NCI-H2227 (cell line): ENCODE results near the gene NOVA2.
A peak's percentile ranks its signal among the peaks of the same experiment; 100 is the strongest.

ENCODE experiments used
- DNase-seq: peaks from one replicate; lab custom pipeline; 2025; ENCODE audit not compliant: unreplicated experiment; lab: John Stamatoyannopoulos, UW

Gene NOVA2

GRCh38 chr19:45973553-45974338 lies at the start of gene NOVA2:
Gene NOVA2, minus strand, starts transcription at chr19:45973865. Its CDS starts 514 bp downstream, at chr19:45973351.
- DNase-seq, result peak; percentile 92

DNA sequence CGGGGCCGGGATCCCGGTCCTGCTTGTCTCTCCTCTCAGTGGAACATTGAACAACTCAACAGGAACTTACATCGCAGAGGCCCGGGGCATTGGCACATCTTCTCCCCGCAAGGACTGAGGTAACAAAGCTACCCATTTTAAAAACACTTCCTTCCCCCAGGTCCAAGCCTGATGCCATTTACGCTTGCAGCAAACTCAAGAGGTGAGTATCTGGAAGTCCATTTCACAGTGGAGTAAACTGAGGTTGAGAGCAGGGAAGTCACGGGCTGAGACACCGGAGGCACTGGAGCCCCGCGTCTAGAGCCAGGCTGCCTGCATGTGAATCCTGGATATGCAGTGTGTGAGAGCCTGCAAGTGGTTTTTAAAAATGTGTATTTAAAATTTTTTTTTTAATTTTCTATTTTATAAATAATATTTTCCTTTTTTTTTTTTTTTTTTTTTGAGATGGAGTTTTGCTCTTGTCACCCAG lies 49.7 kb upstream of the NOVA2 start:
- no peak for DNase-seq

DNA sequence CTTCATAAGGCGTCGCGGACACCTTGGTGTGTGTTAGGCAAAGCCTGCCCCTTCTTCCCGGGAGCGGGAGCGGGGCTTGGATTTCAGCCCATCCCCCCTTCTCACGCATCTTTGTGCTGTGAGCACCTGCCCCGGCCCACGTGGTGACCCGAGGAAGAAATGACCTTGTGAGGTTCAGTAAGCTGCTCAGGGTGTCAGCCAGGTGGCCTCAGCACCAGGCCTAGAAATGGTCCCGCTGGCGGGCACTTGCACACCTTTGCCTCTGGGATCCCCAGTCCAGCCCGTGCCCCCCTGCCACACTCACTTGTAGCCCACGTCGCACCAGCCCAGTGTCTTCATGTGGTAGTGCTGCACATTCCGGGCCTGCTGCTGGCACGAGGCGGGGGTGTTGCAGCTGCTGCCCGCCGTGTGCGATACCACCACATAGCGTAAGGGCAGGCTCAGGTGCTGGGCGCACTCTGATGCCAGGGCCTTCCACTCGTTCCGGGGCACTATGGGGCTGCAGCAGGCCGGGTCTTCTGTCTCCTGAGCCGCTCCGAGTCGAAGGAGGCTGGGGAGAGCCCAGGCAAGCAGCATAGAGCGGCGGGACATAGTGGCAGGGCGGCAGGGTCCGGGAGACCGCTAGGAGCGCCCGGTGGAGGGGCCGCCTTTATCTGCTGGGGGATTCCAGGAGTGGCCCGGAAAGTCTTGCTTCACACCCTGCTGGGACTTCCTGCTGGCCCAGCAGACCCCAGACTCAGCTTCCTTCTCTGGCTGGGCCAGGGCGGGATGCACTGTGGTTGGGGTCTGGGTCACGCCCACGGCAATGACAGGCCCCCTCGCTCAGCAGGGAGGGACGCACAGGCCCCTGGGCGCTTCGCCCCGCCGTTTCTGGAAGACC lies 49.0 kb upstream of the NOVA2 start, which contains the start of gene PGLYRP1:
Gene PGLYRP1, minus strand, starts transcription at position 623 of the 880 bp plus-strand sequence. Its CDS starts 32 bp downstream, at position 591.
- no peak for DNase-seq

DNA sequence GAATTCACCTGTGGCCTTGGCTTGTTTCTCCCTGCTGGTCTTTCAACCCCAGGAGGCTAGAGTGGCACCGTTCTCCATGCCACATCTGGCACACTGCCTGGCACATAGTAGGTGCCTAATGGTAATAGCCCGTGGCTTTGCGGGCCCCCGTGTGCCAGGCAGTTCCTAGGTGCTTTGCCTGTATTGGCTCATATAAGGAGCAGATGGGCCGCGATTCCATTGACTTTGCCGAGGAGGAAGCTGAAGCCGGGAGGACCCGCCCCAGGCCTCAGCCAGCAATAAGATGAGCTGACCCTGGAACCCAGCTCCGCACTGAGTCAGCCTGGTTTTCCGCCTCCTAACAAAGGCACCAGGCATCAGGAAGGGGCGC lies 48.4 kb upstream of the NOVA2 start:
- DNase-seq, result no peak

DNA sequence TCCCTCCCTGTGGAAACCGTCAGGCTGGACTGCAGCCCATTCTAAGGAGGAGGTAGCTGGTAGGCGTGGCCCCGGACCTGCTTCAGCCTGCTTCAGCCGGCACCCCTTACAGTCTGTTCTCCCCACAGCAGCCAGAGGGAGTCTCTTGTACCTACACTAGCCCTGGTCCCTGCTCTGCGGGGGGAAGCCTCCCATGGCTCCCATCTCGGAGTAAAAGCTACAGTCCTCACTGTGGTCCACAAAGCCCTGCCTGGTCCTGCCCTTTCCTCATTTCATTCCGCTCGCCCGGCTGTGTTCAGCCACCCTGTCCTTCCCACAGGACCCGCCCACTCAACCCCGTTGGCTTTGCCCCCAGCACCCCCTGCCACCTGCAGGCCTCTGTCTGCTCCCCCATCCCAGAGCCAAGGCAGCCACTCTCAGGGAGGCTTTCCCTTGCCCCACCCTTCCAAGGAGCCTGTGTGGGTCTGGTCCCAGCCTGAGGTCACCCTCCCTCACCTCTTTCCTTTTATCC lies 47.9 kb upstream of the NOVA2 start:
- DNase-seq, result no peak

DNA sequence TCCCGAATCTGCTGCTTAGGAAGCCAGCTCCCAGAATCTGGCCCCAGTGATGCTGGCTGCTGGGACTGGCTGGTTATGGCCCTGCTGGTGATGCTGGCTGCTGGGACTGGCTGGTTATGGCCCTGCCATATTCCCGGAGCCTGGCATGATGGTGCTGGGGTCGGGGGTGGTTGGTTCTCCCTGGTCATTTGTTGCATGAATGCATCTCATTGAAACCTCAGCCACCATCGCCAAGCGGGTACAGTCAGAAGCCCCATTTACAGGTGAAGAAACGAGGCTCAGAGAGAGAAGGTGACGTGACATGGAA lies 47.1 kb upstream of the NOVA2 start:
- no peak for DNase-seq

- DNase-seq, result no peak
Measured at GRCh38 chr19:46019270-46019669, 45.6 kb upstream of the NOVA2 start.

GRCh38 chr19:46018729-46019251 lies 45.1 kb upstream of the NOVA2 start:
- no peak for DNase-seq

- DNase-seq, result no peak
Measured at GRCh38 chr19:46017874-46018675, 44.4 kb upstream of the NOVA2 start.

- no peak for DNase-seq
Measured at GRCh38 chr19:46017095-46017429, 43.4 kb upstream of the NOVA2 start.

DNA sequence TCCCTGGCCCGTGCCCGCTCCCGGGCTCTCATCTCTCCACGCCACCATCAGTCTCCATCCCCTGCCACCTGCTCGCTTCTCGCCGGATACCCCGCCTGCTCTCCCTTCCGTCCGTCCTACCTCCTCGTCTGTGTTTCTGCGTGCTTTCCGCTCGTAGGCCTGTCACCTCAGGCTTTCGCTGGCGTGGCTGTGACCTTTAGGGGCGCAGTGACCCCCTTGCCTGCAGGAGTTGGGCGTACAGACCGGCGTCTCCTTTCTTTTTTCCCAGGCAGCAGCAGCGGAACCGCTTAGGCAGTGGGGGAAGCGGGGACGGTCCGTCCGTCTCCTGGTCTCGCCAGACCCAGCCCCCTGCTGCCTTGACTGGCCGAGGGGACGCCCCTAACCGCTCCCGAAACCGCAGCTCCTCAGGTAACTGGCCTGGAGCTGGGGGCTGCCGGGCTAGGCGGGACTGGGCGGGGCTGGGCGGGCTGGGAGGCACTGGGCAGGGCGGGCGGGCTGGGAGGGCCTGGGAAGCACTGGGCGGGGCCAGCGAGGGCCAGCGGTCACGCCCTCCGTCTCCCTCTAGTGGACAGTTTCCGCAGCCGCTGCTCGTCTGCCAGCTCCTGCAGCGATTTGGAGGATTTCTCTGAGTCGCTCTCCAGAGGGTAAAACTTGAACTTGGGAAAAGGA lies 42.9 kb upstream of the NOVA2 start:
- DNase-seq, result peak; percentile 84

DNA sequence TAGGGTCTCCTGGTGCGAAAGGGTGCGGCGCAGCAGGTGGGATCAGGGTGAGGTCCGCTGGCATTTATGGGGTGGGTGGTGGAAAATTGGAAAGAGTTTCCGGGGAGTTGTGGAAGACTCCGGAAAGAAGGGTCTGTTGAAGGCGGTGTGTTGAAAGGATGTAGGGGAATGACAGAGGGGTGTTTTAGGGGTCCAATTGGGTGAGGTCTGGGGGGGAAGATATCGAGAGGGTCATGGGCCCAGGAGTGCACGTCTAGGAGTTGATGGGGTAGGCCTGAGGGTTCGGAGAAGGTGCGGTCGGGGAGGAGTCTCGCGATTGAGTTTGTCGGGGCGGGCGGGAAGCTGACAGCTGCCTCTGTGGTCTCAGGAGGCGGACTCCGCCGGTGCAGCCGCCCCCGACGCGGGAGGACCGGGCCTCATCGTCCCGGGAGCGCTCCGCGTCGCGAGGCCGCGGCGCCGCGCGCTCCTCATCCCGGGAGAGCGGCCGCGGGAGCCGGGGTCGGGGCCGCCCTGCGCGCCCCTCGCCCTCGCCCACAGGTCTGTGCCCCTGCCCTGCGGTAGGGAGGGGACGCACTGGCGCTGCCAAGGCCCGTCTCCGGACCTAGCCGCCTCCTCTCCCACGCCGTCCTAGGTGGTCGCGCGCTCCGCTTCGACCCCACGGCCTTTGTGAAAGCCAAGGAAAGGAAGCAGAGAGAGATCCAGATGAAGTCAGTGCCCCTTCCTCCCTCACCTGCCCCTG lies 42.2 kb upstream of the NOVA2 start:
- DNase-seq, result peak; percentile 28

- DNase-seq, result peak; percentile 84
Measured at GRCh38 chr19:46014941-46015686, 41.4 kb upstream of the NOVA2 start.

DNA sequence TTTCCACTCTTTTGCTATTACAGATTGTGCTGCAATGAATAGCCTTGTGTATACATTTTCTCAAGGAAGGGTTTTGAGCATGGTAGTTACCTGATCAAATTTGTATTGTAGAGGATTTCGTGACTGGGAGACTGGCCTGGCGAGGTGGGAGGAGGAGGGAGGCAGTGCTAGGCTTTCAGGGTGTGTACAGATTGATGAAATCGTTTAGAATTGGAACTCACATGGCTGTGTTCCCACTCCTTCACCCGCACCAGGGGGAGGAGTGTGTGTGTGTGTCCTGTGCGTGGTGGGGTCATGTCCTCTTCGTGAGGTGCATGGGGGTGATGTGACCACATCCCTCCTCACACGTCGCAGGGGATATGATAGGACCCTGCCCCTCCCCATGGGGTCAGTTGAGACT lies 40.9 kb upstream of the NOVA2 start:
- peak; percentile 28 for DNase-seq

DNA sequence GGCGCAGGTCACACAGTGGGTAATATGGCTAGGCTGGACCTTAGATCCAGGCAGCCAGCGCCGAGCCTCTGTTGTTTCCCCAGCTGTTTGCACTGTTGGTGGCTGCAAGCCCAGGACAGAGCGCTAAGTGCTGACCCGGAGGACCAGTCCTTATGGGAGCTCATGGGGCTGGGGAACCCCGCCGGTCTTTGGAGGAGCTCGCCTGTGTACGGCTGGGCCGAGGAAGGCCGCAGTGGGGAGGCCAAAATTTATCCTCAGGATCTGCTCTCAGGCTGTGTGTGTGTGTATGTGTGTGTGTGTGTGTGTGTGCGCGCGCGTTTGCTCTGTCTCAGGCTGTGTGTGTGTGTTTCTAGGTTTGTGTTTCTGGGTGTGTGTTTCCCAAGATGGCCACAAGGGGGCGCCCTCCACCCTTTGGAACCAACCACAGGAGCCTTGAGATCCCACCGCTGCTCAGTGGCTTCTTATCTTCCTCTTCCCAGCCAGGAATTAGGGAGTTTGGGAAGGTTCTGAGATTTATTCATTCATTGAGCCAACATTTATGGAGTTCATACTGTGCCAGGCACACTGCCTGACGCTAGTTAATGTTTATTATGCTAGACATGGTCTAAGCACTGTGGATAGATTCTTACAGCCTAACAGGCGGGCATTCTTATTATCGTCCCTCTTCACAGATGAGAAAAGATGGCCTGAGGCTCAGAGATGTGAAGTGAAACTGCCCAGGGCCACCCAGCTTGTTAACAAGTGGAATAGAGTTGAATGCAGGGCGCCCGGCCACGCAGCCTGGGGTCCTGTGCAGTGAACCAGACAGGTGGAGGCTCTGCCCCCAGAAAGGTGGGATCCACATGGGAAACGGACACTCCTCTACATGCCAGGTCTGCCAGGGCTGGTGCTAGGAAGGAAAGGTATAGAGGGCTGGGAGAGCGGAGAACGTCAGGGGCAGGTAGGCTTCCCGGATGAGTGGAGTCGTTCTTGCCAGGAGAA lies 36.2 kb upstream of the NOVA2 start:
- DNase-seq, result peak; percentile 79

DNA sequence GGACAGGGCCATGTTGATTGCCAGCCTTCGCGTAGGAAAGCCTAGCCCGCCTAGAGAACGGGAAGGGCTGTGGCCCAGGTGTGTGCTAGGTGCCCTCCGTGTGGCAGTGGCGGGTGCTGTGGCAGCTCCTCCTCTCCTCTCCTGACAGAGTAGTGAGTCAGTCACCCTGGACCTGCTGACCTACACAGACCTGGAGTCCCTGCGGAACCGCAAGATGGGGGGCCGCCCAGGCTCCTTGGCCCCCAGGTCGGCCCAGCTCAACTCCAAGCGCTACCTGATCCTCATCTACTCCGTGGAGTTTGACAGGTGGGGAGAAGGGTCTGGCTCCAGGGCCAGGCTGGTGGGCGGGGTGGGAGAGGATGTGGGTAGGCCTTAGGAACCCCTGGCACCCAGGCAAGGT lies 32.7 kb upstream of the NOVA2 start:
- no peak for DNase-seq

GRCh38 chr19:46002678-46003275 lies 29.1 kb upstream of the NOVA2 start:
- DNase-seq, result no peak
